HG03045 (cell line): ENCODE results near the gene STRA6.

Source experiments
- ATAC-seq: cut with Tn5 transposase; IDR thresholded peaks from one replicate; pipeline ENCODE4 v1.9.1; 2021; ENCODE audit warnings: mild to moderate bottlenecking, moderate library complexity; ENCODE audit not compliant: unreplicated experiment

Gene STRA6

GRCh38 chr15:74202452-74203401, at the start of gene STRA6:
Gene STRA6, minus strand, starts transcription at chr15:74202787. Its CDS starts 520 bp downstream, at chr15:74202267.
- ATAC-seq: no peak

GRCh38 chr15:74252291-74252690, 49.7 kb upstream of the STRA6 start:
- ATAC-seq: no peak

GRCh38 chr15:74251131-74251811, 48.7 kb upstream of the STRA6 start:
- ATAC-seq: no peak

GRCh38 chr15:74250266-74250665, 47.7 kb upstream of the STRA6 start:
- no peak for ATAC-seq

- no peak for ATAC-seq
These were observed 42.9 kb upstream of the STRA6 start for GRCh38 chr15:74245342-74245931.

GRCh38 chr15:74244822-74245341, 42.3 kb upstream of the STRA6 start:
- no peak for ATAC-seq

- ATAC-seq: no peak
These were observed 40.8 kb upstream of the STRA6 start for GRCh38 chr15:74243431-74243830.

GRCh38 chr15:74242441-74243185, 40.0 kb upstream of the STRA6 start:
- no peak for ATAC-seq

GRCh38 chr15:74240897-74241614, 38.5 kb upstream of the STRA6 start:
- no peak for ATAC-seq

GRCh38 chr15:74240002-74240568, 37.5 kb upstream of the STRA6 start:
- no peak for ATAC-seq

- ATAC-seq: no peak
These were observed 36.6 kb upstream of the STRA6 start for GRCh38 chr15:74239051-74239705.

- no peak for ATAC-seq
These were observed 33.4 kb upstream of the STRA6 start, which contains the start of gene CCDC33 for GRCh38 chr15:74235962-74236361. Gene CCDC33, plus strand, starts transcription at chr15:74236326. Its CDS starts 394 bp downstream, at chr15:74236720.

- no peak for ATAC-seq
These were observed 31.9 kb upstream of the STRA6 start for GRCh38 chr15:74234598-74234875.

- no peak for ATAC-seq
These were observed 31.4 kb upstream of the STRA6 start for GRCh38 chr15:74233851-74234597.

- no peak for ATAC-seq
These were observed 30.8 kb upstream of the STRA6 start for GRCh38 chr15:74233373-74233772.

- no peak for ATAC-seq
These were observed 28.9 kb upstream of the STRA6 start for GRCh38 chr15:74231475-74231874.

GRCh38 chr15:74229686-74230085, 27.1 kb upstream of the STRA6 start:
- ATAC-seq: no peak

GRCh38 chr15:74228723-74229081, 26.1 kb upstream of the STRA6 start:
- no peak for ATAC-seq
